Trophoblast cell (in vitro differentiated cells and primary cell): Measurements from ENCODE around the gene MIA. TPM values are rescaled to one million over a fixed set of nuclear protein-coding genes. Genes with fewer than 3 reads are reported as not detected.
A peak's percentile ranks its signal among the peaks of the same experiment; 100 is the strongest.
"Not testable (repeated sequence)": the region's sequence is repeated elsewhere in the genome, so short reads cannot be mapped to it uniquely, and the experiment has no call there.

Experiments
- DNase-seq, 2 donors: peaks; one replicate each; pipeline ENCODE4 v3.0.0-alpha.2; 2016
- H2AFZ ChIP-seq: 2 replicates; pipeline ENCODE4 v1.6.1; 2013; ENCODE audit warnings: low read length, moderate library complexity, mild to moderate bottlenecking; ENCODE audit not compliant: insufficient read depth, poor library complexity
- H2AK5ac ChIP-seq: 2 replicates; pipeline ENCODE4 v1.6.1; 2013; ENCODE audit warnings: mild to moderate bottlenecking, low read length
- H2BK120ac ChIP-seq: 2 replicates; pipeline ENCODE4 v1.6.1; 2013; ENCODE audit warnings: low read length, mild to moderate bottlenecking, moderate library complexity; ENCODE audit not compliant: insufficient read depth, poor library complexity
- H2BK12ac ChIP-seq: 2 replicates; pipeline ENCODE4 v1.6.1; 2013; ENCODE audit warnings: mild to moderate bottlenecking, low read length, moderate library complexity
- H2BK5ac ChIP-seq: 2 replicates; pipeline ENCODE4 v1.6.1; 2013; ENCODE audit warnings: low read length, low read depth, moderate library complexity, mild to moderate bottlenecking; ENCODE audit not compliant: poor library complexity
- H3K14ac ChIP-seq: 2 replicates; pipeline ENCODE4 v1.6.1; 2013; ENCODE audit warnings: mild to moderate bottlenecking, low read length
- H3K18ac ChIP-seq: 2 replicates; pipeline ENCODE4 v1.6.1; 2013; ENCODE audit warnings: mild to moderate bottlenecking, low read length
- H3K23ac ChIP-seq: 2 replicates; pipeline ENCODE4 v1.6.1; 2013; ENCODE audit warnings: low read length
- H3K27ac ChIP-seq: 2 replicates; pipeline ENCODE4 v1.5.1; 2013; ENCODE audit warnings: low read depth, mild to moderate bottlenecking, inconsistent platforms, low read length, moderate library complexity
- H3K27me3 ChIP-seq: 2 replicates; pipeline ENCODE4 v1.6.1; 2013; ENCODE audit warnings: inconsistent platforms, mild to moderate bottlenecking, low read length, moderate library complexity; ENCODE audit not compliant: insufficient read depth
- H3K36me3 ChIP-seq, 2 experiments: 1 replicate in 1 of 2; 2 replicates in 1 of 2; pipeline ENCODE4 v1.6.1; 2013; ENCODE audit warnings: low read length in 2 of 2, mild to moderate bottlenecking in 2 of 2, moderate library complexity in 1 of 2; ENCODE audit not compliant: insufficient read depth in 2 of 2, control insufficient read depth in 1 of 2
- H3K4ac ChIP-seq: 2 replicates; pipeline ENCODE4 v1.6.1; 2013; ENCODE audit warnings: low read depth, mild to moderate bottlenecking, low read length, moderate library complexity
- H3K4me1 ChIP-seq, 2 experiments: 1 replicate in 1 of 2; 2 replicates in 1 of 2; pipeline ENCODE4 v1.6.1; 2013; ENCODE audit warnings: low read length in 2 of 2, mild to moderate bottlenecking in 2 of 2, moderate library complexity in 1 of 2; ENCODE audit not compliant: insufficient read depth in 2 of 2, control insufficient read depth in 1 of 2
- H3K4me2 ChIP-seq: 2 replicates; pipeline ENCODE4 v1.6.1; 2013; ENCODE audit warnings: inconsistent platforms, mild to moderate bottlenecking, low read length, moderate library complexity
- H3K4me3 ChIP-seq: 2 replicates; pipeline ENCODE4 v1.5.1; 2013; ENCODE audit warnings: mild to moderate bottlenecking, low read depth, low read length, inconsistent platforms
- H3K79me1 ChIP-seq: one replicate; pipeline ENCODE4 v1.6.1; 2013; ENCODE audit warnings: low read length
- H3K79me2 ChIP-seq: 2 replicates; pipeline ENCODE4 v1.6.1; 2013; ENCODE audit warnings: low read length, mild to moderate bottlenecking; ENCODE audit not compliant: control insufficient read depth, insufficient read depth, poor library complexity
- H3K9ac ChIP-seq: 2 replicates; pipeline ENCODE4 v1.6.1; 2013; ENCODE audit warnings: mild to moderate bottlenecking, low read length
- H3K9me3 ChIP-seq: 2 replicates; pipeline ENCODE4 v1.6.1; 2013; ENCODE audit warnings: low read depth, mild to moderate bottlenecking, control low read depth, inconsistent platforms, low read length; ENCODE audit not compliant: insufficient read depth
- H4K12ac ChIP-seq: 2 replicates; pipeline ENCODE4 v1.6.1; 2013; ENCODE audit warnings: low read depth, mild to moderate bottlenecking, low read length, moderate library complexity
- H4K8ac ChIP-seq: 2 replicates; pipeline ENCODE4 v1.6.1; 2013; ENCODE audit warnings: low read depth, mild to moderate bottlenecking, low read length, moderate library complexity
- H4K91ac ChIP-seq: one replicate; pipeline ENCODE4 v1.6.1; 2013; ENCODE audit warnings: low read depth, mild to moderate bottlenecking, low read length, moderate library complexity
- WGBS: extraction: QIAGEN DNeasy Blood & Tissue Kit; methylation state at CpG from one replicate; pipeline ENCODE4 v1.1.7; 2013; ENCODE audit warnings: missing lambda C conversion rate; ENCODE audit not compliant: insufficient read length, insufficient coverage; ENCODE audit errors: extremely low coverage; 5-methylcytosine and 5-hydroxymethylcytosine counted together
- polyA plus RNA-seq: library from polyadenylated mRNA; stranded (reverse); fragments of 200-250 nt; gene quantifications from 2 replicates; pipeline ENCODE4 v1.2.3, GENCODE V29; 2013

Gene MIA
- 2.0 and 2.1 TPM in 2 replicates for polyA plus RNA-seq

- Histone ChIP-seq H3K27me3 (no peaks in the 10 kb centered on the region), H3K4me1 (peaks cover 12 to 16% of the 10 kb centered on the region in 2 experiments), H3K9ac (no peak within 1 kb of the TSS), H4K91ac (peak within 1 kb of the TSS; percentile 30), H3K14ac (peak within 1 kb of the TSS; percentile 3), H2BK5ac (peak within 1 kb of the TSS; percentile 12), H3K4me2 (peak within 1 kb of the TSS; percentile 11), H3K23ac (no peak within 1 kb of the TSS), H2AFZ (no peak within 1 kb of the TSS), H3K4me3 (no peak within 1 kb of the TSS), H3K18ac (no peak within 1 kb of the TSS), H3K4ac (no peak within 1 kb of the TSS), H4K12ac (no peak within 1 kb of the TSS), H2BK12ac (peak within 1 kb of the TSS; percentile 25), H3K79me1 (peaks cover 19% of the 10 kb centered on the region), H3K9me3 (no peaks in the 10 kb centered on the region), H3K36me3 (no peaks in the 10 kb centered on the region), H2BK120ac (peak within 1 kb of the TSS; percentile 66), H2AK5ac (peak within 1 kb of the TSS; percentile 4), H4K8ac (peak within 1 kb of the TSS; percentile 21), H3K79me2 (peaks cover 2% of the 10 kb centered on the region), H3K27ac (peak within 1 kb of the TSS; percentile 38)
- WGBS: no CpG with 5 or more reads among the region's 9 CpGs
- no peak for DNase-seq
Observed at GRCh38 chr19:40774916-40775631, at the start of gene MIA. MIA (plus strand) TSS chr19:40775521; CDS start chr19:40775543, 22 bp downstream.

DNA sequence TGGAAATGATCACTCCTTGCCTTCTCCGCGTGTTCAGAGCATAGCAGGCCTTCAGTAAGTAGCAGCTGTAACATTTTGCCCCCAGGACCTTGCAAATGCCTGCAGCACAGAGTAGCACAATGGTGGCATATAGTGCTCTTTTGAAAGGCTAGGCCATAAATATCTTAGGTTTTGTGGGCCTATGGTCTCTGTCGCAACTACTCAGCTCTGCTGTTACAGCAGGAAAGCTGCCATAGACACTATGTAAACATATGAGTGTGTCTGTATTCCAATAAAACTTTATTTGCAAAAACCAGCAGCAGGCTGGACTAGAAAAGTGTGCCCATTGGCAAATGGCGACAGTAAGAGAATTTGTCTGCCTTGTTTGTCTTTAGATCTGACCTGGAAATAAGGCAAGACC lies 49.0 kb upstream of the MIA start:
- H3K14ac ChIP-seq: no peak overlapping the region
- no peak overlapping the region for H3K9ac ChIP-seq
- no peak for DNase-seq
- H2BK120ac ChIP-seq: no peak overlapping the region
- H2BK5ac ChIP-seq: no peak overlapping the region
- no peaks in the 10 kb centered on the region for H3K4me1 ChIP-seq
- peaks cover 1% of the 10 kb centered on the region for H3K79me2 ChIP-seq
- no peak overlapping the region for H2AK5ac ChIP-seq
- H3K9me3 ChIP-seq: no peaks in the 10 kb centered on the region
- no peak overlapping the region for H4K8ac ChIP-seq
- H3K4ac ChIP-seq: no peak overlapping the region
- H3K18ac ChIP-seq: no peak overlapping the region
- no peak overlapping the region for H3K4me2 ChIP-seq
- H3K23ac ChIP-seq: no peak overlapping the region
- no CpG with 5 or more reads among the region's 4 CpGs for WGBS
- H2BK12ac ChIP-seq: no peak overlapping the region
- no peaks in the 10 kb centered on the region for H3K27me3 ChIP-seq
- H3K79me1 ChIP-seq: no peaks in the 10 kb centered on the region
- no peak overlapping the region for H4K91ac ChIP-seq
- no peak overlapping the region for H4K12ac ChIP-seq
- H3K27ac ChIP-seq: no peak overlapping the region
- peaks cover 58 to 69% of the 10 kb centered on the region in 2 experiments for H3K36me3 ChIP-seq
- no peak overlapping the region for H2AFZ ChIP-seq
- H3K4me3 ChIP-seq: no peak overlapping the region

DNA sequence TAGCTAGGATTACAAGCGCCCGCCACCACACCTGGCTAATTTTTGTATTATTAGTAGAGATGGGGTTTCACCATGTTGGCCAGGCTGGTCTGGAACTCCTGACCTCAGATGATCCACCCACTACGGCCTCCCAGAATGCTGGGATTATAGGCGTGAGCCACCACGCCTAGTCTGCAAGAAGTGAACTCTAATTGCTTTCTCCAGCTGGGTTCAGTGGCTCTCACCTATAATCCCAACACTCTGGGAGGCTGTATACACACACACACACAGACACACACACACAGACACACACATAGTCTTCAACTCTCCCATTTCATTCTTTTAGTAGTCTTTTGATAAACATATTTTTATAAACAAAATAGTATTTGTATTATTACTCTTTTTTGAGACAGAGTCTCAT lies 45.3 kb upstream of the MIA start:
- H2BK120ac ChIP-seq, H3K27ac ChIP-seq, DNase-seq, H2AFZ ChIP-seq, H3K23ac ChIP-seq, H3K4me2 ChIP-seq, H3K4me1 ChIP-seq, H3K4ac ChIP-seq, H3K9ac ChIP-seq, H3K79me1 ChIP-seq, H3K18ac ChIP-seq, H4K12ac ChIP-seq, H3K4me3 ChIP-seq, H3K14ac ChIP-seq, H3K9me3 ChIP-seq, H2AK5ac ChIP-seq, H2BK5ac ChIP-seq, H3K79me2 ChIP-seq, H3K27me3 ChIP-seq, H2BK12ac ChIP-seq, H4K91ac ChIP-seq, H4K8ac ChIP-seq: not testable (repeated sequence)
- WGBS: no CpG with 5 or more reads among the region's 5 CpGs
- H3K36me3 ChIP-seq: peaks cover 68 to 86% of the 10 kb centered on the region in 2 experiments

- H3K27ac ChIP-seq, H3K4ac ChIP-seq, H3K14ac ChIP-seq, H3K23ac ChIP-seq, H4K12ac ChIP-seq, H4K8ac ChIP-seq, H3K79me2 ChIP-seq, H2BK5ac ChIP-seq, H2AK5ac ChIP-seq, H4K91ac ChIP-seq, H2BK120ac ChIP-seq, H3K27me3 ChIP-seq, H3K18ac ChIP-seq, H3K9ac ChIP-seq, H2AFZ ChIP-seq, H3K9me3 ChIP-seq, H2BK12ac ChIP-seq, H3K79me1 ChIP-seq, H3K4me1 ChIP-seq, H3K4me3 ChIP-seq, H3K4me2 ChIP-seq, DNase-seq: not testable (repeated sequence)
- WGBS: no CpG with 5 or more reads among the region's 16 CpGs
- H3K36me3 ChIP-seq: peaks cover 72 to 87% of the 10 kb centered on the region in 2 experiments
Observed at GRCh38 chr19:40732304-40732703, 43.0 kb upstream of the MIA start.
